Neural progenitor cell (in vitro differentiated cells): ENCODE data around the gene HSPG2. TPM values are rescaled to one million over a fixed set of nuclear protein-coding genes. Genes with fewer than 3 reads are reported as not detected.
A peak's percentile ranks its signal among the peaks of the same experiment; 100 is the strongest.

ENCODE experiments used
- DNase-seq: peaks from one replicate; pipeline ENCODE4 v3.0.0-alpha.2; 2016; ENCODE audit warnings: low spot score
- H2AFZ ChIP-seq: fragments of 200-600 bp; sonication (generic); replicated peaks from 2 replicates; pipeline ENCODE4 v1.6.1; 2016; ENCODE audit warnings: antibody characterized with exemption
- H3F3A ChIP-seq: fragments of 200-600 bp; sonication (generic); 2 replicates; pipeline ENCODE4 v1.6.1; 2016; ENCODE audit warnings: antibody characterized with exemption, low read depth
- H3K27ac ChIP-seq: fragments of 200-600 bp; sonication (generic); 2 replicates; pipeline ENCODE4 v1.5.1; 2016; ENCODE audit warnings: mild to moderate bottlenecking
- H3K27me3 ChIP-seq: fragments of 200-600 bp; sonication (generic); 2 replicates; pipeline ENCODE4 v1.6.1; 2016; ENCODE audit warnings: mild to moderate bottlenecking, moderate library complexity
- H3K36me3 ChIP-seq: fragments of 200-600 bp; sonication (generic); 2 replicates; pipeline ENCODE4 v1.5.1; 2016
- H3K4me1 ChIP-seq: fragments of 200-600 bp; sonication (generic); 2 replicates; pipeline ENCODE4 v1.6.1; 2016; ENCODE audit warnings: mixed run types
- H3K4me2 ChIP-seq: fragments of 200-600 bp; sonication (generic); 2 replicates; pipeline ENCODE4 v1.6.1; 2016
- H3K4me3 ChIP-seq: fragments of 200-600 bp; sonication (generic); 2 replicates; pipeline ENCODE4 v1.5.1; 2016
- H3K79me2 ChIP-seq: fragments of 200-600 bp; sonication (generic); 2 replicates; pipeline ENCODE4 v1.6.1; 2016; ENCODE audit warnings: low read depth
- H3K9ac ChIP-seq: fragments of 200-600 bp; sonication (generic); 2 replicates; pipeline ENCODE4 v1.6.1; 2016
- H3K9me3 ChIP-seq: fragments of 200-600 bp; sonication (generic); 2 replicates; pipeline ENCODE4 v1.5.1; 2016; ENCODE audit warnings: low read depth
- H4K20me1 ChIP-seq: fragments of 200-600 bp; sonication (generic); 2 replicates; pipeline ENCODE4 v1.6.1; 2016; ENCODE audit warnings: low read depth
- H3K27ac Mint-ChIP-seq: 3 replicates; pipeline ENCODE4 v1.8.0; 2021; ENCODE audit warnings: mixed read lengths
- H3K27me3 Mint-ChIP-seq: 2 replicates; pipeline ENCODE4 v1.8.0; 2022; ENCODE audit warnings: low read depth, mild to moderate bottlenecking, inconsistent platforms, moderate library complexity, mixed read lengths; ENCODE audit not compliant: insufficient read depth
- H3K36me3 Mint-ChIP-seq: 3 replicates; pipeline ENCODE4 v1.8.0; 2021; ENCODE audit warnings: mixed read lengths
- H3K4me1 Mint-ChIP-seq: 3 replicates; pipeline ENCODE4 v1.8.0; 2021; ENCODE audit warnings: mixed read lengths
- H3K4me3 Mint-ChIP-seq: 3 replicates; pipeline ENCODE4 v1.8.0; 2021; ENCODE audit warnings: mild to moderate bottlenecking, moderate library complexity, mixed read lengths
- H3K9me3 Mint-ChIP-seq: 3 replicates; pipeline ENCODE4 v1.8.0; 2020; ENCODE audit warnings: mixed read lengths
- CTCF ChIP-seq: fragments of 200-600 bp; sonication (generic); IDR thresholded peaks from 2 replicates; pipeline ENCODE4 v1.5.1; 2017; ENCODE audit warnings: antibody characterized with exemption, mild to moderate bottlenecking
- EZH2 ChIP-seq: fragments of 200-600 bp; sonication (generic); IDR thresholded peaks from 2 replicates; pipeline ENCODE4 v1.6.1; 2017; ENCODE audit warnings: antibody characterized with exemption, mild to moderate bottlenecking, moderate library complexity
- EZH2phosphoT487 ChIP-seq: fragments of 200-600 bp; sonication (generic); IDR thresholded peaks from 2 replicates; pipeline ENCODE4 v1.6.1; 2017; ENCODE audit warnings: antibody characterized with exemption
- total RNA-seq: library from RNA; depleted of rRNA; stranded (reverse); fragments of >200 nt; gene quantifications from 2 replicates; pipeline ENCODE4 v1.2.3, GENCODE V29; 2015; ENCODE audit warnings: low replicate concordance

Gene HSPG2
- total RNA-seq, 1 donor from 2014 or later, result 6.9 TPM

- peak within 1 kb of the TSS; percentile 90 for H3K27ac ChIP-seq
- peak within 1 kb of the TSS; percentile 99 for H2AFZ ChIP-seq
- peaks cover 10% of the 10 kb centered on the region for H3K27me3 ChIP-seq
- H3F3A ChIP-seq, result peaks cover 19% of the 10 kb centered on the region
- H3K4me3 Mint-ChIP-seq, result peak within 1 kb of the TSS; percentile 91
- no peaks in the 10 kb centered on the region for H3K27me3 Mint-ChIP-seq
- peak within 1 kb of the TSS; percentile 55 for H3K9ac ChIP-seq
- peaks cover 16% of the 10 kb centered on the region for H3K4me1 Mint-ChIP-seq
- H3K27ac Mint-ChIP-seq, result peak within 1 kb of the TSS; percentile 99
- peak within 1 kb of the TSS; percentile 86 for H3K4me2 ChIP-seq
- H3K36me3 ChIP-seq, result no peaks in the 10 kb centered on the region
- peak within 1 kb of the TSS; percentile 71 for H3K4me3 ChIP-seq
- peaks cover 5% of the 10 kb centered on the region for H3K4me1 ChIP-seq
- peaks cover 6% of the 10 kb centered on the region for H3K9me3 Mint-ChIP-seq
- no peak for TF ChIP-seq EZH2phosphoT487
- TF ChIP-seq EZH2, result no peak
- no peak for TF ChIP-seq CTCF
- peaks cover 25% of the 10 kb centered on the region for H4K20me1 ChIP-seq
- H3K79me2 ChIP-seq, result peaks cover 46% of the 10 kb centered on the region
- peaks cover 13% of the 10 kb centered on the region for H3K36me3 Mint-ChIP-seq
- H3K9me3 ChIP-seq, result no peaks in the 10 kb centered on the region
- DNase-seq, result peak; percentile 97
Measured at GRCh38 chr1:21782868-21783678, 154.0 kb downstream of the HSPG2 start, which contains the start of gene USP48. TSS of gene USP48 (minus strand) at chr1:21783149. CDS start at chr1:21782957, 192 bp downstream.

DNA sequence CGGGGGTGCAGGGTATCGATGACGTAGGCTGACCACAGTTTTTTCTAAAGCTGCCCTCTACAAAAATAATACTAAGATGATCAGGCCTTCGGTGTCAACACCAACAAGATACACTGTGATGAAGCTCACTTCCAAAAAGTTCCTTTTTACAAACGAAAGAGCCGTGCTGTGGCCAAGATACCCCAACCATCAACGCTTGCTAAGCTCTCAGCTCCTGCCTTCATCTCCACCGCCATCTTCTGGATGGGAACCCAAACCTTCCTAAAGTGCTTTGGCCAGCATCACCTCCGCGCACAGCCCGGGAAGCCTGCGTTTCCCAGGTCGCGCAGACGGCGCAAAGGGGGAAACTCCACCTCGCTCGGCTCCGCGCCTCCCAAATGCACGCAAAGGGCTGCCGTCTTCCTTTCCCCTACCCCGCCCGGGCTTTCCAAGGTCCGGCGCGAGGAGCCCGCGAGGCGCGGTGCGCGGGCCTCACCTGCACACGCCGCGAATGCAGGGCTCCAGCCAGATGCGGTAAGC, 154.7 kb downstream of the HSPG2 start:
- peaks cover 16% of the 10 kb centered on the region for H3K4me1 Mint-ChIP-seq
- Histone ChIP-seq H3K36me3 (no peaks in the 10 kb centered on the region), H3K79me2 (peaks cover 53% of the 10 kb centered on the region), H4K20me1 (peaks cover 25% of the 10 kb centered on the region), H3K9me3 (no peaks in the 10 kb centered on the region), H3K4me3 (peak overlapping the region; percentile 71), H3K27me3 (peaks cover 10% of the 10 kb centered on the region), H3K4me1 (peaks cover 5% of the 10 kb centered on the region), H3F3A (peaks cover 19% of the 10 kb centered on the region), H3K4me2 (peak overlapping the region; percentile 86), H3K27ac (no peak overlapping the region), H3K9ac (no peak overlapping the region), H2AFZ (peak overlapping the region; percentile 99)
- peak; percentile 76 for DNase-seq
- peaks cover 16% of the 10 kb centered on the region for H3K36me3 Mint-ChIP-seq
- peak overlapping the region; percentile 26 for H3K27ac Mint-ChIP-seq
- H3K9me3 Mint-ChIP-seq, result peaks cover 8% of the 10 kb centered on the region
- peak overlapping the region; percentile 91 for H3K4me3 Mint-ChIP-seq
- H3K27me3 Mint-ChIP-seq, result no peaks in the 10 kb centered on the region
- no peak for TF ChIP-seq EZH2
- peak; percentile 15 for TF ChIP-seq CTCF
- TF ChIP-seq EZH2phosphoT487, result no peak

- Histone ChIP-seq H3K27me3 (peaks cover 10% of the 10 kb centered on the region), H3K36me3 (no peaks in the 10 kb centered on the region), H3K4me2 (peak overlapping the region; percentile 86), H3F3A (peaks cover 19% of the 10 kb centered on the region), H3K79me2 (peaks cover 58% of the 10 kb centered on the region), H4K20me1 (peaks cover 30% of the 10 kb centered on the region), H3K27ac (no peak overlapping the region), H3K9ac (no peak overlapping the region), H2AFZ (no peak overlapping the region), H3K4me1 (peaks cover 5% of the 10 kb centered on the region), H3K4me3 (peak overlapping the region; percentile 71), H3K9me3 (no peaks in the 10 kb centered on the region)
- H3K27me3 Mint-ChIP-seq, result no peaks in the 10 kb centered on the region
- H3K4me1 Mint-ChIP-seq, result peaks cover 16% of the 10 kb centered on the region
- H3K27ac Mint-ChIP-seq, result peak overlapping the region; percentile 26
- peaks cover 8% of the 10 kb centered on the region for H3K9me3 Mint-ChIP-seq
- DNase-seq, result peak; percentile 34
- H3K36me3 Mint-ChIP-seq, result peaks cover 19% of the 10 kb centered on the region
- peak overlapping the region; percentile 91 for H3K4me3 Mint-ChIP-seq
- no peak for TF ChIP-seq EZH2
- TF ChIP-seq CTCF, result no peak
- no peak for TF ChIP-seq EZH2phosphoT487
Measured at GRCh38 chr1:21781815-21782348, 155.2 kb downstream of the HSPG2 start.
